HL-60/S4 (cell line): ENCODE data around the gene C8G.

Experiments used
- in situ Hi-C: fragments of 300-500 bp; cut with MboI; formaldehyde crosslinking; loops from 2 replicates; pipeline ENCODE4 v1.14.3; 2022; ENCODE audit warnings: low sequenced_read_pairs

Gene C8G

GRCh38 chr9:136920069-136920468, 25.0 kb upstream of the C8G start:
- in situ Hi-C loops: no loop called here

DNA sequence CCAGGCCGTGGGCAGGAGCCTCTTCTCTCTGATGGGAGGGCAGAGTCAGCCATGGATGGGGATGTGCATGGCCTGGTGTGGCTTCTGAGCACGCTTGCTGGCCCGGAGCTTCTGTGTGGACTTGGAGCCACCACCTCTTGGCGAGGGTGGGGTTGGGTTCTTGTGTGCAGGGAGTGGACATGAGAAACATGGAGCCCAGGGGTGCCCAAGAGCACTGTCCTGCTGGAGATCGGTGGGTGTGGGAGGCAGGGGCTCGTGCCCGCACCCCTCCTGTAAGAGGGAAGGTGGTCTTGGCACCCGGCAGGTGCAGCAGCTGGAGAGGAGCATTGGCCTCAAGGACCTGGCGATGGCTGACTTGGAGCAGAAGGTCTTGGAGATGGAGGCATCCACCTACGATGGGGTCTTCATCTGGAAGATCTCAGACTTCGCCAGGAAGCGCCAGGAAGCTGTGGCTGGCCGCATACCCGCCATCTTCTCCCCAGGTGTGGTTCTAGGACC, 24.3 kb upstream of the C8G start:
- in situ Hi-C loops: no loop called here

DNA sequence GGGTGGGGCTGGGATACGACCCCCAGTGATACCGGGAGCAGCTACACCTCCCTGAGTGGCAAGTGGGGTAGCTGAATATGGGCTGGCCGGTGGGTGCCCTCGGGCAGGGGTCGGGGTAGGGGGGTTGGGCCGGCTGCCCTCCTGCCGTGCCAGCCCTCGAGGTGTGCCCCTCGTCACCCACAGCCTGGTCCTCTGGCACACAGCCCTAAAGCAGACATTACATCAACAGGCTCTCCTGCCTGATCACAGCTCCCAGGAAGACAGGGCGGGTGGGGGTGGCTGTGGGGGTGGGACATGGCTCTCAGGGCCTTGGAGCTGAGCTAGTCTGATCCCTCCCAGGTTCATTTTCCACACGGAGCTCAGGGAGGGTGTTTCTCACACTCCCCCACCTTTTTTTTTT, 23.7 kb upstream of the C8G start:
- in situ Hi-C loops: no loop called here

- in situ Hi-C loops: no loop called here
Measured at GRCh38 chr9:136921718-136922117, 23.3 kb upstream of the C8G start.

- in situ Hi-C loops: no loop called here
Measured at GRCh38 chr9:136922540-136922939, 22.5 kb upstream of the C8G start.

- in situ Hi-C loops: no loop called here
Measured at GRCh38 chr9:136923881-136924280, 21.2 kb upstream of the C8G start.

DNA sequence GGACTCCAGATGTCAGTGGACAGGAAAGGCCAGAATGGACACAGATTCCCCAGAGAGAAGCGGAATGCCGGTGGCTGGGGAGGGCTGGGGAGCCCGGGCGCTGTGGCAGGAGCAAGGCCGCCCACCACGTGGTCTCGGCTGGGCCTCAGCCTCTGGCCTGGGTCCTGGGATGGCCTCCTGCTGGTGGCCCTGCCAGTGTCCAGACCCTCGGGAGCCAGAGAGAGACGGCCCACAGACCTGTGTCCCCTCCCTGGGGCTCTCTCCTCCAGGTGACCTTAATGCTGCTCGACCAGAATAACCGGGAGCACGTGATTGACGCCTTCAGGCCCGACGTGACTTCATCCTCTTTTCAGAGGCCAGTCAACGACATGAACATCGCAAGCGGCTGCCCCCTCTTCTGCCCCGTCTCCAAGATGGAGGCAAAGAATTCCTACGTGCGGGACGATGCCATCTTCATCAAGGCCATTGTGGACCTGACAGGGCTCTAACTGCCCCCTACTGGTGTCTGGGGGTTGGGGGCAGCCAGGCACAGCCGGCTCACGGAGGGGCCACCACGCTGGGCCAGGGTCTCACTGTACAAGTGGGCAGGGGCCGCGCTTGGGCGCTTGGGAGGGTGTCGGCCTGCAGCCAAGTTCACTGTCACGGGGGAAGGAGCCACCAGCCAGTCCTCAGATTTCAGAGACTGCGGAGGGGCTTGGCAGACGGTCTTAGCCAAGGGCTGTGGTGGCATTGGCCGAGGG, 19.5 kb upstream of the C8G start:
- in situ Hi-C loops: no loop called here

DNA sequence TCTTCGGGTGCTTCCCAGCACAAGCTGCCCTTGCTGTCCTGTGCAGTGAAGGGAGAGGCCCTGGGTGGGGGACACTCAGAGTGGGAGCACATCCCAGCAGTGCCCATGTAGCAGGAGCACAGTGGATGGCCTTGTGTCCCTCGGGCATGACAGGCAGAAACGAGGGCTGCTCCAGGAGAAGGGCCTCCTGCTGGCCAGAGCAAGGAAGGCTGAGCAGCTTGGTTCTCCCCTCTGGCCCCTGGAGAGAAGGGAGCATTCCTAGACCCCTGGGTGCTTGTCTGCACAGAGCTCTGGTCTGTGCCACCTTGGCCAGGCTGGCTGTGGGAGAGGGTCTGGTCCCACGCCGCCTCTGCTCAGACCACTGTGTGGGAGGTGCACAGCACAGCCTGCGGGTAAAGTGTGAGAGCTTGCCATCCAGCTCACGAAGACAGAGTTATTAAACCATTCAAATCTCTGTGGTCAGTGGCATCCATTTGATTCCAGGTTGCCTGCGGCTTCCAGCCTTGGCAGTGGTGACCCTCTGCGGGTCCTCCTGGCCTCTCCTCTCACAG, 18.8 kb upstream of the C8G start:
- in situ Hi-C loops: no loop called here

DNA sequence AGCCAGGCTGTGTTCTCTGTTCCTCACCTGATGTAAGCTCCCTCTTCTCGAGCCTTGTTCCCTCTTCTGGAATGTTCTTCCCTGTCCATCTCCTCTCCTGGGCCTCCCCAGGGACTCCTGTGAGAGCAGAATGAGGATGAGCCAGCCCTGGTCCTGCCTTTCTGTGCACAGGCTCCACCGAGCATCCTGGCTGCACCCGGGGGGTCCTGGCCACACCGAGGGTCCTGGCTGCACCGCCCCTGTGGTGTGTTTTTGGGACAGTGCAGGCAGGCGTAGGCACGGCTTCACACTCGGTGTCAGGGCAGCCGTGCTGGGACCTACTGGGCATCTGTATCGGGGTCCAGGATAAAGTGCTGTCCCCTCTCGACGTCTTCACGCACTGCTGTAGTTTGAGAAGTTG, 18.3 kb upstream of the C8G start:
- in situ Hi-C loops: no loop called here

GRCh38 chr9:136927343-136928271, 17.4 kb upstream of the C8G start:
- in situ Hi-C loops: no loop called here

DNA sequence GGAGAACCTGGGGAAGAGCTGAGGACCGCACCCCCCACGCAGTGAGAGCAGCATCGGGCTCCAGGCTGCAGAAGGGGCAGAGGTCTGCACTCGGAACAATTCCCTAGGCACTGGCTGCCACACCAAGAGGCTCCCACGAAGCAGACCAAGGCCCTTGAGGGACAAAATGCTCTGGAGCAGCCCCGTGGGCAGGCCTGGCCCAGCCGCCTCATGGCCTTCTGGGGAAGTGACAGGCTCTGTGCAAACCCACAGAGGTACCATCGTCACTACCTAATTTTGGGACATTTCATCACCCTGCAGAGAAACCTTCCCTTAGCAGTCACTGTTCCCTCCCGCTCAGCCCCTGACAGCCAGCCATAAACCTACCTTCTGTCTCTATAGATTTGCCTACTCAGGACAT, 16.5 kb upstream of the C8G start:
- in situ Hi-C loops: no loop called here

DNA sequence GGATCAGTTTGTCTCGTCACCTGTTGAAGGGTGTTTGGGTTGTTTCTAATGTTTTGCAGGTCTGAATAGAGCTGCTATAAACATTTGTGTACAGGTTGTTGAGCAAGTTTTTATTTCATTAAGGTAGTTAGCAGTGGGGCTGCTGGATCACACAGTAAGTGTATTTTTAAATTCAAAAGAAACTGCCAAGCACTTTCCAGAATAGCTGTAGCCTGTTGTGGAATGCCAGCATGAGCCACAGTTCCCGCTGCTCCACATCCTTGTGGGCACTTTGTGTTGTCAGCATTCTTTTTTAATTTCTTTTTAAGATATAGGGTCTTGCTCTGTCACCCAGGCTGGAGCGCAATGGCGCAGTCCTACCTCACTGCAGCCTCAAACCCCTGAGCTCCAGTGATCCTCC, 15.0 kb upstream of the C8G start:
- in situ Hi-C loops: no loop called here

- in situ Hi-C loops: no loop called here
Measured at GRCh38 chr9:136931611-136932130, 13.4 kb upstream of the C8G start.

DNA sequence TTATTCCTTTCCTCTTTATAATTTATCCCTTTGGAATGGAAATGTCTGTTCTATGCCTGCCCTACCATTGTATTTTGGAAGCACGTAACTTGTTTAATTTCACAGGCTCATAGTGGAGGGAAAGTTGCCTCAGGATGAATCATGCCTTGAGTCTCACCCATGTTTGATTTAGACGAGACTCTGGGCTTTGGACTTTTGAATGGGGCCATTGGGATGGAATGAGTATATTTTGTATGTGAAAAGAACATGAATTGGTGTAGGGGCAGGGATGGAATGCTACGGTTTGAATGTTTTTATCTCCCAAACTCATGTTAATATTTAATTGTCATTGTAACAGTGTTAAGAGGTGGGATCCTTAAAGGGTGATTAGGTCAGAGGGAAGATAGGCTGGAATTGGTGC, 10.8 kb upstream of the C8G start:
- in situ Hi-C loops: no loop called here

- in situ Hi-C loops: no loop called here
Measured at GRCh38 chr9:136935651-136936050, 9.4 kb upstream of the C8G start.

- in situ Hi-C loops: no loop called here
Measured at GRCh38 chr9:136936645-136937170, 8.3 kb upstream of the C8G start.

DNA sequence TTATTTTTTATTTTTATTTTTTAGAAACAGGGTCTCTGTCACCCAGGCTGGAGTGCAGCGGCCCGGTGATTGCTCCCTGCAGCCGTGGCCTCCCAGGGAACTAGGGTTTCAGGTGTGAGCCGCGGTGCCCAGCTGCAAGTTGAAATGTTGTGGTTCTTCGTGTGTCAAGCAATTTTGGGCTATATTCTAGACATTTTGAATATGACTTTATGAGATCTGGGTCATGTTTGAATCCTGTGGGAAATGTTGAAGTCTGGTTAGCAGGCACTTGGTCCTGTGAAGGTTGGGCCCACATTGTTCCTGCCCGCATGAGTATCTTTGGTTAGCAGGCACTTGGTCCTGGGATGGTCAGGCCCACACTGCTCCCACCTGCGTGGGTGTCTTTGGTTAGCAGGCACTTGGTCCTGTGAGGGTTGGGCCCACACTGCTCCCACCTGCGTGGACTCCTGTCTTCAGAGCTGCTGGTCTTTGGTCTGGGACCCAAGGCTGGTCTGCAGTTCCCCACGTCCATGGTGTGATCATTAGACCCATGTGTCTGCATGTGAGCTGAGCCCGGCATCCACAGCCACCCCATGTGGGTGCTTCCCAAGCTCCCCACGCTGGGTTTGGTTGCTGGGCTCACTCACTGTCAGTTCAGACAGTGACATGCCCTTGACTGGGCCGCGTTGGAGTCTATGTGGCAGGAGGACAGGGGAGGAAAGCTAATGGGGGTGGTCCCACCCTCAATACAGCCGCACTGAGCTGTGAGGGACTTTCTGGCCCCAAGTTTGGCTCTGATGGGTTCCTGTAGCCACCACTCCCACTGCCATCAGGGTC, 7.6 kb upstream of the C8G start:
- in situ Hi-C loops: no loop called here

GRCh38 chr9:136939431-136939995, 5.5 kb upstream of the C8G start:
- in situ Hi-C loops: no loop called here

- in situ Hi-C loops: no loop called here
Measured at GRCh38 chr9:136939996-136940525, 5.0 kb upstream of the C8G start.
